SK-N-MC (cell line): ENCODE data around the gene SP6.

Source experiments
- EZH2 ChIP-seq: fragments of 200-600 bp; sonication (generic); IDR thresholded peaks from one replicate; pipeline ENCODE4 v1.6.1; 2017; ENCODE audit warnings: antibody characterized with exemption
- POLR2AphosphoS5 ChIP-seq: IDR thresholded peaks from 2 replicates; pipeline ENCODE4 v1.6.1; 2012; ENCODE audit warnings: mild to moderate bottlenecking, low read depth, low read length, borderline replicate concordance

- no peak for TF ChIP-seq POLR2AphosphoS5
- TF ChIP-seq EZH2: no peak
Observed at GRCh38 chr17:47878203-47879027, 27.5 kb upstream of the SP6 start.
